Lower lobe of right lung (tissue), 1 donor: Measurements from ENCODE around the gene TSKS. TPM values are rescaled to one million over a fixed set of nuclear protein-coding genes. Genes with fewer than 3 reads are reported as not detected.

Experiments
- microRNA-seq: library from miRNA; unstranded; fragments of <30 nt; microRNA quantifications from one replicate; pipeline ENCODE4 v1.2.0, GENCODE V29; 2020; ENCODE audit warnings: borderline number of aligned reads
- total RNA-seq: library from RNA; stranded (reverse); fragmentation: NEBNext Ultra II Directional; extraction: Animal tissue kit (Norgen Biotek cat#: 25700); gene quantifications from one replicate; pipeline ENCODE4 v1.2.1, GENCODE V29; 2021
- donor health status: DM: no; HTN: yes; CAD: no; lungs with severe emphysema.

The TSKS gene
- total RNA-seq, 1 donor from 2014 or later, result 1.2 TPM

Small RNA genes lying within 50 kb of the gene (microRNA-seq; reads per million reads assigned to microRNA genes)
- not detected for gene MIR6799

Other genes with a start within 250 kb of the TSKS start
- 28.1 TPM for gene RCN3, start 235.3 kb downstream of the TSKS start, total RNA-seq
- 47.2 TPM for gene NOSIP, start 182.8 kb downstream of the TSKS start, total RNA-seq
- gene PRRG2, start 182.0 kb downstream of the TSKS start, total RNA-seq, result 7.6 TPM
- gene PRR12, start 172.1 kb downstream of the TSKS start, total RNA-seq, result 32.0 TPM
- 114 TPM for gene RRAS, start 123.2 kb downstream of the TSKS start, total RNA-seq
- gene SCAF1, start 121.1 kb downstream of the TSKS start, total RNA-seq, result 59.4 TPM
- 99.8 TPM for gene IRF3, start 97.4 kb downstream of the TSKS start, total RNA-seq
- 17.0 TPM for gene BCL2L12, start 97.4 kb downstream of the TSKS start, total RNA-seq
- gene PRMT1, start 86.0 kb downstream of the TSKS start, total RNA-seq, result 88.3 TPM
- 2.1 TPM for gene ADM5, start 73.7 kb downstream of the TSKS start, total RNA-seq
- gene CPT1C, start 72.2 kb downstream of the TSKS start, total RNA-seq, result 3.8 TPM
- 67.6 TPM for gene AP2A1, start 3.7 kb upstream of the TSKS start, total RNA-seq
- 24.0 TPM for gene FUZ, start 50.0 kb upstream of the TSKS start, total RNA-seq
- gene MED25, start 55.0 kb upstream of the TSKS start, total RNA-seq, result 65.8 TPM
- 124 TPM for gene PTOV1, start 87.9 kb upstream of the TSKS start, total RNA-seq
- 78.0 TPM for gene PNKP, start 104.3 kb upstream of the TSKS start, total RNA-seq
- 29.7 TPM for gene AKT1S1, start 114.0 kb upstream of the TSKS start, total RNA-seq
- gene TBC1D17, start 114.4 kb upstream of the TSKS start, total RNA-seq, result 53.1 TPM
- 1.6 TPM for gene IL4I1, start 133.6 kb upstream of the TSKS start, total RNA-seq
- gene ATF5, start 165.9 kb upstream of the TSKS start, total RNA-seq, result 13.8 TPM
- gene NUP62, start 166.2 kb upstream of the TSKS start, total RNA-seq, result 36.5 TPM
- gene SIGLEC11, start 197.9 kb upstream of the TSKS start, total RNA-seq, result 7.7 TPM